KOPT-K1 (cell line): ENCODE data around the gene TMEM269.
"Not testable (repeated sequence)": the region's sequence is repeated elsewhere in the genome, so short reads cannot be mapped to it uniquely, and the experiment has no call there.

Experiments
- H3K27ac ChIP-seq: fragments of 200-600 bp; sonication (generic); 2 replicates; pipeline ENCODE4 v1.5.1; 2016; ENCODE audit warnings: antibody characterized with exemption, mild to moderate bottlenecking, low read depth, low read length; ENCODE audit not compliant: poor library complexity, severe bottlenecking
- H3K36me3 ChIP-seq: fragments of 200-600 bp; sonication (generic); 2 replicates; pipeline ENCODE4 v1.5.1; 2017; ENCODE audit warnings: antibody characterized with exemption, mild to moderate bottlenecking, low read length, moderate library complexity; ENCODE audit not compliant: insufficient read depth
- H3K9me3 ChIP-seq: fragments of 200-600 bp; sonication (generic); 2 replicates; pipeline ENCODE4 v1.5.1; 2017; ENCODE audit warnings: antibody characterized with exemption, low read length, mild to moderate bottlenecking; ENCODE audit not compliant: insufficient read depth, poor library complexity, severe bottlenecking

The TMEM269 gene

DNA sequence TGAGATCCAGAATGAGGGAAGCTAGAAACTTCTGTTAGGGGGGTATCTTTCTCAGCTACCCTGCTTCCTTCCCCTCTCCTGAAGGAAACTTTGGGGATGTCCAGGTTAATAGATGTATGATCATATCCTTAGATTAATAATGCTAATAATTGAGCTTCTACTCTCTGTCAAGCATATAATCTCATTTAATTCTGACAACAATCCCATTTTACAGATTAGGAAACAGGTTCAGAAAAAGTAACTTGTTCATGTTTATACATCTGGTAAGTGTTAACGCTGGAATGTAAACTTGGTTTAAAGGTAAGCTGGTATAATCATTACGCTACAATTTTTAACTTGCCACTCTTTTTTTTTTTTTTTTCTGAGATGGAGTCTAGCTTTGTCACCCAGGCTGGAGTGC, 1.7 kb upstream of the TMEM269 start:
- H3K27ac ChIP-seq, result no peak overlapping the region
- H3K36me3 ChIP-seq, result peaks cover 64% of the 10 kb centered on the region
- no peaks in the 10 kb centered on the region for H3K9me3 ChIP-seq

DNA sequence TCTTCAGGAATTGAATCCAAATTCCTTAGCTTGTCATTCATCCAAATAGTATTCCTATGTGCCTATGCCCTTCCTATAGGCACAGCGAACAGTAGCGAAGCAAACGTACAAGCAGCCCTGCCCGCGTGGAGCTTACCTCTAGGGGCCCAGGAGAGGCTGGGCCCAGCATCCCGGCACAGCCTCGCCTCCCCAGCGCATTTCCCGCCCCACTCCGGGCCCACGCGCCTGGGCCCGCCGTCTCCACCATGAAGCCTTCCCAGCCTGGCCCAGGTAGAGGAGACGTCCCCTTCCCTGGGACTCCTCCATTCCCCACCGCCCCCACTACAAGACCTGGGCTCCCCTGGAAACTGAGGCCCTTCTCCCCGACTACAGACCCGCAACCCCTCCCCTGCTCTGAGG, 245 bp upstream of the TMEM269 start:
- H3K27ac ChIP-seq, result no peak overlapping the region
- no peaks in the 10 kb centered on the region for H3K9me3 ChIP-seq
- H3K36me3 ChIP-seq, result peaks cover 50% of the 10 kb centered on the region

DNA sequence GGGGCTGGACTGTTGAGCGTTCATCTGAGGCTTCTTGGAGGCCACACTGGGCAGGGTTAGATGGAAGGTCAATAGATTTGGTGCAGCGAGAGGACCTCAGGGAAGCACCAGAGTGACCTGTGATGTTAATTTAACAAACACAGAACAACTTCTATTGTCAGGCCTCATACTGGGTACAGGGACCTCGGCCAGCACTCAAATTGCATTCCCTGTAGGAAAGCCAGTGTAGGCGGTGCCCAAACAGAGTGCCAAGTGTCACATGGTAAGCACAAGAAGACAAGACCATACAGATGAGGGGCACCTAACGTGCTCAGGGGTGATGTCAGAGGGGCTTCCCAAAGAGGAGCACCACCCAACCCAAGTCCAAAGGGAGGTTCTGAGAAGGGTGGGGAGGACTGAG, 1.3 kb downstream of the TMEM269 start:
- Histone ChIP-seq H3K27ac (no peak overlapping the region), H3K9me3 (no peaks in the 10 kb centered on the region), H3K36me3 (peaks cover 35% of the 10 kb centered on the region)

DNA sequence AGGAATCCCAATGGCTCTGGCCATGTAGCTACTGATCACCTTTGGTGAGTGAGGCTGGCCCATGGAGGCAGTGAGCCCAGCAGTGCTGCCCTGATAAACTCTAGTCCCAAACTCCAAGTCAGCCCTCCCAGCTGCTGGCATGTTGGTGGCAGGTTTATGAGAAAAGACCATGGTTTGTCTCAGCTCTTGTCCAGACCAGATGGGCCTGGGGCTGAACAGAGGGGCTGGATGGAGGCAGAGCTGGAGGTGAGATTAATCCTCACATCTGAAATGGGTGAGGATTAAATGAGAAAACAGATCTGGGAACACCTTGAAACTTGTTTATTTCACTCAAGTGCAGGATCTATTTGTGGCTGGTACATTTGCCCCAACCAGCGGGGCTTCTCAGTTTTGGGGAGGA, 3.2 kb downstream of the TMEM269 start:
- Histone ChIP-seq H3K27ac (no peak overlapping the region), H3K9me3 (no peaks in the 10 kb centered on the region), H3K36me3 (peaks cover 16% of the 10 kb centered on the region)

DNA sequence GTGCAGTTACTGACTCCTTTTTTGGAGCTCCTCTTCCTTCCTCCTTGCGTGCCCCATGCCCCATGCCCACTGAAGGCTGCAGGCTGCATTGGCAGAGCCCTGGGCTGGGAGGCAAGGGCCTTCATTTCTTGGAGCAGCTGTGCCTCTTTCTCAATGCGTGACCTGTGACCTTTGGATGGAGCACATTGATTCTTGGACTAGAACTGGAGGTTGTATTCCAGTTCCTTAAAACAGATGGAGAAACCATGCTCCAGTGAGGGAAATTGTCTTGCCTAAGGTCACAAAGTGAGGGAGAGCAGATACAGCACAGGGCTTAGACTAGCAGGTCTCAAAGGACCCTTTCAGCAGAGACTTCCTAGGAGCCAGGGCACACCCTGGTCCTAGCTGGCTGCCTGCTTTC, 9.0 kb downstream of the TMEM269 start:
- H3K36me3 ChIP-seq, result no peaks in the 10 kb centered on the region
- H3K9me3 ChIP-seq, result no peaks in the 10 kb centered on the region
- no peak overlapping the region for H3K27ac ChIP-seq

DNA sequence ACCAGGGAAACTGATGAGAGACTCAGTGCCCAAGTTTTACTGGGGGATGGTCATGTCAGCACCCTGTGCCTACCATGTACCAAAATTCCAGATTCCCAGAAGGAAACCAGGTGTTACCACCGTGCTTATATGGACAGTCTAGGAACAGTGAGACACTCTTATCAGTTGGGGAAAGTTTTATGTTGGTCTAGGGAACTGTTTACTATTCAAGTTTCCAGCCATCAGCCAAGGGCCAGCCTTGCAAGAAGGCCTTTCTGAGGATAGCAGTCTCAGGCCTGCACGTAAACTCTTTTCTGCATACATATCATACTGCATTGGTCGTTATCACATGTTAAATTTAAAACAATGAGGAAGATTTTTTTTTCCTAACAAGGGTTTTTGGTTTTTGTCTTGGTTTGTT, 12.6 kb downstream of the TMEM269 start:
- no peak overlapping the region for H3K27ac ChIP-seq
- no peaks in the 10 kb centered on the region for H3K9me3 ChIP-seq

DNA sequence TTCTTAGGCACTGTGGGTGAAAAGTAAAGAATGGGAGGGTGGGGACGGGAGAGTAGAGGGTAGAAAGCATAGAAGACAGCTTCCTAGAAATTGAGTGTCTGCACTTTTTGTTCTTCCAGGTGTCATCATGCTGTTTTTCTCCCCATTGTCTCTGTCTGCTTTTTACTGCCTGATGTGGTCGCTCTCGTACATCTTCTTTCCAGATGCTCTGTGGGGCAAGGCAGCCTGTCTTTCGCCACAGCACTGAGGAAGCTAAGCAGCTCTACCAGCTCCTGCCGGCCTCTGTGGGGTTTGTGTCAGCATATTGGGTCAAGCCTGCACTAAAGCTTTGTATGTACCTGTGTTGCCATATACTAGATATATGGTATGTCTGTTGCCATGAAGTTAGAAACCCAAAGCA, 13.2 kb downstream of the TMEM269 start:
- H3K9me3 ChIP-seq, result no peaks in the 10 kb centered on the region
- H3K36me3 ChIP-seq, result no peaks in the 10 kb centered on the region
- H3K27ac ChIP-seq, result no peak overlapping the region

More for the DNA sequence above, 12.6 kb downstream of the TMEM269 start:
- H3K36me3 ChIP-seq, result no peaks in the 10 kb centered on the region

DNA sequence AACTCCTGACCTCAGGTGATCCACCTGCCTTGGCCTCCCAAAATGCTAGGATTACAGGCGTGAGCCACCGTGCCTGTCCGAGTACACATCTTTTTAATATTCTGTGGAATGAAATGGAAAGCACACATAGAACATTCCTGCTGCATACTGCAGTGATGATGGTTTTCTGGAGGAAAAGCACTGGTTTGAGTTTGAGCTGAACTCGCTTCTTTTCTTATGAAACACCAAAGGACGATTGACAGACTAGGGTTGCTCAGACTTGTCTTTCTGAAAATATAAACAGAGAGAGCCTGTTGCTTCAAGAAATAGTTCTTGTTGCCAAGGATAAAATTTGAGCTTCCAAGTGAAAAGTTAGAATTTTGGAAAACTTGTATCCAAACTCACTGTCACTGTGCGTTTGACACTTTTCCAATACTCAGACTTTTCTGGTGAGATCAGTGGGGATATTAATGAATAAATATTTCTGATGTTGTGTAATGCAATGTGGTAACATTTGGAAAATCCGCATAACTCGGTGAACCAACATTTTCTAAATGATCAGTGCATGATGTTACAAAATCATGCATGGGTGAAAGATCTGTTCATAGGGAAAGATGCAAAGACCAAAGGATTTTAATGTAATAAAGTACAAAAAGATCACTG, 17.2 kb downstream of the TMEM269 start:
- no peak overlapping the region for H3K27ac ChIP-seq
- H3K9me3 ChIP-seq, result no peaks in the 10 kb centered on the region
- H3K36me3 ChIP-seq, result peaks cover 7% of the 10 kb centered on the region; the same call in 1 of the 2 replicates

DNA sequence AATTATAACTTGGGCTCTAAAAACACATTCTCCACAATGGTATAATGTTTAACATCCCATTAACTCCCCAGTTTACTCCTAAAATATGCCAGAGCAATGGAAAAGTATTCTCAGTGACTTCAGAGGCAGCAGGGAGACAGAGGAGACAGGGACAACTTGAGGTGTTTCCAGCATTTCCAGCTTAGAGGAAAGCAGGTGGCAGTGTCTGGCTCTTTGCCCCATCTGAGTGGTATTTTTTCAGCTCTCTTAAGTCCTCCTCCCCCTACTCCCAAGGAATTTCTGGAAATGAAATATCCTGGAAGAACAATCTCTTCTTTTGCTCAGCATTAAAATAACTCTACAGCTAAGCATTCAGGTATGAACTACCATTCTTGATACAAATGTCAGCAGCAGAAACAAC, 21.4 kb downstream of the TMEM269 start:
- Histone ChIP-seq H3K36me3 (peaks cover 7% of the 10 kb centered on the region; the same call in 1 of the 2 replicates), H3K27ac (no peak overlapping the region), H3K9me3 (no peaks in the 10 kb centered on the region)

DNA sequence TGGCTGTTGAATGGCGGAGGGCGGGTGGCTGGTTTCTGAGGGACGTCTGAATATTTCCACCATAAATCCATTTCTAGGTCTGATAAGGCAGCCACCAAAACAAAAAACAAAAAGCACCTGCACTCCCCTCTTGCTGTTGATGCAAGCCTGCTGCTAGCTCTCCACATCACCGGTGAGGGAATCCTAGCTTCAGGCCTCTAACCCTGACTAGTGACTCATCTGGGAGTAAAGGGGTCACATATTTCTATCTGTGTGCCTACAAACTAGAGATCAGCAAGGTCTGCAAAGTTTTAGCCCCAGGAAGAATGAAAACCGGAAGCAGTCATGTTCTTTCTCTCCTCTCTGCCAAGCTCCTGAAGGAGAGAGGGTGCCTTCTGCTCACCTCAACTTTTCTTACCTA, 21.8 kb downstream of the TMEM269 start:
- H3K36me3 ChIP-seq, result peaks cover 7% of the 10 kb centered on the region; the same call in 1 of the 2 replicates
- no peak overlapping the region for H3K27ac ChIP-seq
- no peaks in the 10 kb centered on the region for H3K9me3 ChIP-seq

DNA sequence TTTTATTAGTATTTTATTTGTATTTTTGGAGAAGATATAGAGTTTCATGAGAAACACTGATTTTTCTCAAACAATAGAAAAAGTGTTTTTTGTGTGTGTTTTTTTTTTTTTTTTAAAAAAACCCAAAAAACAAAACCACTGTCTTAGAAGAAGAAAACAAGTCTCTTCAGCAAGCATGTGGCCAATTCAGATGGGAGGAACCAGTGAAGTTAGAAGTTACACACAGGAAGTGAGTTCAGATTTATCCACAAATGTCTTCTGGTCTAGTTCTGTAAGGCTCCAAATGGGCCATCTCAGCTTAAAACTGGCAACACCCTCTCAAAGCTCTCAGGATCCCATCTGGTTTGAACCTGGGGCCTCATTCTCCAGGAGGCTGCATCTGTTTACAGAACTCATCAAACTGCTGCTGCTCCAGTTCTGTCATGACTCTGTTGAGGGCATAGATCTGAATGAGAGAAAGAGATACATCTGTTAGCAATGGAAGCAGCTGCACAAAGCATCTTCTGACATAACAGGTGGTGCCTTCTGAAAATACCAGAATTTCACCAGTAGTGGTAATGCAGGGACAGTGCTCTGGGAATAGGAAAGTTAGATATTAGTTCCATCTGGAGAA, 22.4 kb downstream of the TMEM269 start:
- Histone ChIP-seq H3K9me3 (no peaks in the 10 kb centered on the region), H3K27ac (no peak overlapping the region), H3K36me3 (peaks cover 7% of the 10 kb centered on the region; the same call in 1 of the 2 replicates)

DNA sequence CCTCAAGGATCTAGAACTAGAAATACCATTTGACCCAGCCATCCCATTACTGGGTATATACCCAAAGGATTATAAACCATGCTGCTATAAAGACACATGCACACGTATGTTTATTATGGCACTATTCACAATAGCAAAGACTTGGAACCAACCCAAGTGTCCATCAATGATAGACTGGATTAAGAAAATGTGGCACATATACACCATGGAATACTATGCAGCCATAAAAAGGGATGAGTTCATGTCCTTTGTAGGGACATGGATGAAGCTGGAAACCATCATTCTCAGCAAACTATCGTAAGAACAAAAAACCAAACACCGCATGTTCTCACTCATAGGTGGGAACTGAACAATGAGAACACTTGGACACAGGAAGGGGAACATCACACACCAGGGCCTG, 30.0 kb downstream of the TMEM269 start:
- H3K36me3 ChIP-seq, H3K9me3 ChIP-seq, H3K27ac ChIP-seq: not testable (repeated sequence)

DNA sequence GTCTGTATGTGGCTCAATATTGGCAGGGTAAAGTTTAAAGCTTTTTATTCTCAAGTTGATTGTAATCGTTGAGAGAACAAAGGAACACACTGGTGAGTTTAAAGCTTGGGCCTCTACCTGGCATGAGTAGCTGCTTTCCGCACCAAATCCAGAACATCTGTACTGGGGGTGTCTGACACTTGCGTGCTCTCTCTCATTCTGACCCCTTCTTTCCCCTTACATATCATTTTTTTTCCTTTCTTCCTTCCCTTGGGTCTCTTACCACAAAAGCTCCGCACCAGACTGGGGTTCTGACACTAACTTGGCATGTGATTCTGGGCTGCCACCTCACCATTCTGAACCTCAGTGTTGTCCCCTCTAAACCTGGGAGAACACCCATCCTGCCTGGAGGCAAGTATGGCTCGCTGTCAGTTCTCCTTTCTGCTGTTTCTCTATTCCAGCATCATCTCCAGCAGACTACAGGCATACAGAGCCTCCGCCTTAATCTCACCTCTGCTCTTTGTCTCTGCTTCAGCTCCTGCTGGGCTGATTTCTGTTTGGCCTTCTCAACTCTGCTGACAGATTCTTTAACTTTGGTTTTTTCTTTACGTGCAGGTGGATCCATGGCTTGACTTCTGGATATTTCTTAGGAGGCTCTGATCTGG, 31.3 kb downstream of the TMEM269 start:
- H3K27ac ChIP-seq, result peak overlapping the region; percentile 97
- H3K9me3 ChIP-seq, result no peaks in the 10 kb centered on the region
- H3K36me3 ChIP-seq, result no peaks in the 10 kb centered on the region

DNA sequence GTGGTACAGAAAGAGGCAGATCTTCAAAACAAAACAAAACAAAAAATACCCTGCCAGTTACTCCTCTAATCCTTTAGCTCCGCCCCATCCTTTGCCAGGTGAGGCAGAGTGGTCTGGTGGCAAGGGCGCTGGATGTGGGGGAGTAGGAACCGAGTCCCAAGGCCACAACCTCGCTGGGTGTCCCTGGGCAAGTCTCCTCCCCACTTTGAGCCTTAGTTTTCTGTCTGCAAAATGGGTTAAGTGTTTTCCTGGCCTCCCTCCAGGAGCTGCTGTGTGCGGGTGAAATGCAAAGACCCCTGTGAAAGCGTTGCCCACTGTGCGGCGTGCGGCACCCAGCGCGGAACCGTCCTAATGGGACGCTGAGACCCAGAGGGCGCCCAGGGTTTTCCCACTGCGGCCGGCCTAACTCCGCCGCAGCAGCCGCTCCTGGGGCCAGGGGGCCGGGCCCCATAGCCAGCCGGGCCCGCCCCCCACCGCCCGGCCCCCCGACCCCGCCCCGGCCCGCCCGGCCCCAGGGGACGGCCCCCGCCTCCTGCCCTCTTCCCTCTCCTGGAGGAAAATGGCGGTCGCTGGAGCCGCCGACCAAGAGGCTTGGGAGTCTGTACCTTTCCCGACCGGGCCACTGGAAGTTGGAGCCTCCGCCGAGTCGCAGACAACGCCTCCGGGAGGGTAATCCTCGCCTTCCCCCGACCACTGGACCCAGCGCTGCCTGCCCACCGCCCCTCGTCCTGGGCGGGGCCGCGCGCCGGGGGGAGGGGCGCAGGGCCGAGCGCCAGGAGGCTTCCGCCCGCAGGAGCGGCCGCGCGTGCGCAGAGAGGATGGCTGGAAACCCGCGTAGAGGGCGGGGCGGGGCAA, 32.0 kb downstream of the TMEM269 start, which contains the start of the genes ERMAP and SVBP:
Gene ERMAP, plus strand, starts transcription at position 538 of the 855 bp plus-strand sequence. CDS start 13,327 bp downstream, outside the sequence.
Gene SVBP, minus strand, starts transcription at position 813 of the 855 bp plus-strand sequence. CDS start 853 bp downstream, outside the sequence.
- peak within 1 kb of the TSS; percentile 97 for H3K27ac ChIP-seq
- no peaks in the 10 kb centered on the region for H3K9me3 ChIP-seq
- no peaks in the 10 kb centered on the region for H3K36me3 ChIP-seq

DNA sequence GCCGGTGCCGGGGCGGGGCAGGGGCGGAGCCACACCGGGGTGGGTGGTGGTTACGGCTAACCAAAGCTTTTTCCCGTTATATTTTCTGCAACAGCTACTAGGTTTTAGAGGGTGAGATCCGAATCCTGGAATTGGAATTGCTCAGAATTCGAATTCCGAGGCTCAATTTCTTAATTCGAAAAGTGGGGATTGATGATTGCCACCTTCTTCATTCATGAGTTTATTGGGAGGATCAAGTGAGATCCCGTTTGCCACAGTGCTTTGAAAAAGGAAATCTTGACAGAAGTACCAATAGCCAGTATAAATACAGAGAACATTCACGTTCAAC, 32.6 kb downstream of the TMEM269 start:
- Histone ChIP-seq H3K36me3 (no peaks in the 10 kb centered on the region), H3K9me3 (no peaks in the 10 kb centered on the region), H3K27ac (peak overlapping the region; percentile 97)
